NCI-H1105 (cell line): ENCODE measurements around the gene ARFGEF2.

Experiments used
- DNase-seq: peaks from one replicate; lab custom pipeline; 2025; lab: John Stamatoyannopoulos, UW

The ARFGEF2 gene

GRCh38 chr20:48899881-48900280 is 21.6 kb upstream of the ARFGEF2 start:
- DNase-seq, result no peak

- DNase-seq, result no peak
These were observed 20.2 kb upstream of the ARFGEF2 start for GRCh38 chr20:48901326-48901725.

- no peak for DNase-seq
These were observed 17.8 kb upstream of the ARFGEF2 start for GRCh38 chr20:48903705-48904104.

GRCh38 chr20:48904566-48905296 is 16.8 kb upstream of the ARFGEF2 start:
- DNase-seq, result peak; percentile 27

GRCh38 chr20:48905297-48905647 is 16.2 kb upstream of the ARFGEF2 start:
- no peak for DNase-seq

GRCh38 chr20:48906221-48906877 is 15.2 kb upstream of the ARFGEF2 start:
- no peak for DNase-seq

- DNase-seq, result no peak
These were observed 12.7 kb upstream of the ARFGEF2 start for GRCh38 chr20:48908656-48909319.

GRCh38 chr20:48909910-48910309 is 11.6 kb upstream of the ARFGEF2 start:
- DNase-seq, result no peak

GRCh38 chr20:48910347-48910781 is 11.1 kb upstream of the ARFGEF2 start:
- DNase-seq, result no peak

GRCh38 chr20:48912065-48912464 is 9.4 kb upstream of the ARFGEF2 start:
- DNase-seq, result no peak

- no peak for DNase-seq
These were observed 4.8 kb upstream of the ARFGEF2 start for GRCh38 chr20:48916699-48917098.

- no peak for DNase-seq
These were observed 2.1 kb upstream of the ARFGEF2 start for GRCh38 chr20:48919336-48919881.

- DNase-seq, result no peak
These were observed 1.5 kb upstream of the ARFGEF2 start for GRCh38 chr20:48919882-48920526.

- DNase-seq, result no peak
These were observed 864 bp upstream of the ARFGEF2 start for GRCh38 chr20:48920527-48921167.

- DNase-seq, result no peak
These were observed 641 bp downstream of the ARFGEF2 start for GRCh38 chr20:48921883-48922820.

- no peak for DNase-seq
These were observed 1.7 kb downstream of the ARFGEF2 start for GRCh38 chr20:48923149-48923718.

- DNase-seq, result no peak
These were observed 3.2 kb downstream of the ARFGEF2 start for GRCh38 chr20:48924756-48925109.

- DNase-seq, result no peak
These were observed 4.8 kb downstream of the ARFGEF2 start for GRCh38 chr20:48926267-48926666.

GRCh38 chr20:48926821-48927220 is 5.3 kb downstream of the ARFGEF2 start:
- DNase-seq, result no peak
